ENCODE data around the gene WRAP73. TPM values are rescaled to one million over a fixed set of nuclear protein-coding genes. Genes with fewer than 3 reads are reported as not detected.
A peak's percentile ranks its signal among the peaks of the same experiment; 100 is the strongest.

The WRAP73 gene
- 10 to 100 TPM; 26.5 to 38.6 TPM for total RNA-seq

- ATAC-seq = peak; percentile 98
- Mint-ChIP-seq H3K36me3 (no peaks in the 10 kb centered on the region), H3K9me3 (no peaks in the 10 kb centered on the region), H3K27ac (peak within 1 kb of the TSS; percentile 65 to 78)
- peak; percentile 84 to 93 for DNase-seq (ENCODE audit: low spot score in 2 of 2)
These were observed at the start of gene WRAP73 for GRCh38 chr1:3649342-3650247. Gene WRAP73 (minus strand): TSS chr1:3650103. CDS start chr1:3649999, 104 bp downstream.

GRCh38 chr1:3699596-3699995 is 49.7 kb upstream of the WRAP73 start:
- H3K27ac Mint-ChIP-seq = no peak overlapping the region
- no peak for DNase-seq (ENCODE audit: low spot score in 2 of 2)
- H3K9me3 Mint-ChIP-seq = no peaks in the 10 kb centered on the region
- H3K36me3 Mint-ChIP-seq = no peaks in the 10 kb centered on the region
- no peak for ATAC-seq

GRCh38 chr1:3698660-3699408 is 48.9 kb upstream of the WRAP73 start:
- Mint-ChIP-seq H3K9me3 (no peaks in the 10 kb centered on the region), H3K36me3 (no peaks in the 10 kb centered on the region), H3K27ac (no peak overlapping the region)
- DNase-seq (ENCODE audit: low spot score in 2 of 2) (no peak), ATAC-seq (no peak)

DNA sequence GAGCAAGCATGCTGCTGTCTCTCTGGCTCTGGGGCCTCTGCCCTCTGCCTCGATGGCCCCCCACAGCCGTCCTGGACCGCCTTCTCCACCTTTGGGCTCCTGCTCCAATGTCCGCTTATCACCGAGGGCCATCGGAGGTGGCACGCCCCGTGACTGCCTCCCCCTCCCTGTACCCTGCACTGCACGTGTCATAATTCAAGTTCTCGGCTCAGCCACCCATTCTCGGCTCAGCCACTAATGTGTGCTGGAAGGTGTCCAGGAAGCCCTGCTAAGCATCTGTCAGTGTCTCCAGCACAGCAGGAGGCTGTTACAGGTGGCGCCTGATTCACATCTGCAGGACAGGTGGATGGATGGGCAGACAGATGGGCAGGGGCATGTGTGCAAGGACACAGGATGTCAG is 47.9 kb upstream of the WRAP73 start:
- DNase-seq (ENCODE audit: low spot score in 2 of 2) = no peak
- H3K27ac Mint-ChIP-seq = no peak overlapping the region

GRCh38 chr1:3697104-3697503 is 47.2 kb upstream of the WRAP73 start:
- ATAC-seq (no peak), DNase-seq (ENCODE audit: low spot score in 2 of 2) (no peak)
- H3K27ac Mint-ChIP-seq = no peak overlapping the region
- H3K9me3 Mint-ChIP-seq = no peaks in the 10 kb centered on the region
- H3K36me3 Mint-ChIP-seq = no peaks in the 10 kb centered on the region

More for the DNA sequence above, 47.9 kb upstream of the WRAP73 start:
- Mint-ChIP-seq H3K9me3 (no peaks in the 10 kb centered on the region), H3K36me3 (no peaks in the 10 kb centered on the region)
- no peak for ATAC-seq

DNA sequence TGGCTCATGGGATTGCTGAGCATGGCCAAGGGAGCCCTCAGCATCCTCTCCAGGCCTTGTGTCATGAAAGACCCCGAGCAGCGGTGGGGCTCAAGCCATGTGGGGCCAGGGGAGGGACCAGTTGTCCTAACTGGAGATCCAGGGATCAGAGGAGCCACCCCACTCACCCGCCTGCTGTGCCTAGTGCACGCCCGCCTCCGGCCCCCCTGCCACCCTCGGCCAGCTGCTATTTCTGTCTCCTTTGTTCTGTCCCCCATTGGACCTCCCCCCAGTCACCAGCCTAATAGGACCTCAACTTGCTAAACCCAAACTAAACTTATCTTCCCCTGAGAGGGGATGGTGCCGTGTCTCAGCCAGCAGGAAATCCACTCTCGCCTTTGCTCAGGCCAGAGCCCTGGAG is 46.8 kb upstream of the WRAP73 start:
- Mint-ChIP-seq H3K27ac (no peak overlapping the region), H3K9me3 (no peaks in the 10 kb centered on the region), H3K36me3 (no peaks in the 10 kb centered on the region)
- no peak for ATAC-seq
- no peak for DNase-seq (ENCODE audit: low spot score in 2 of 2)

DNA sequence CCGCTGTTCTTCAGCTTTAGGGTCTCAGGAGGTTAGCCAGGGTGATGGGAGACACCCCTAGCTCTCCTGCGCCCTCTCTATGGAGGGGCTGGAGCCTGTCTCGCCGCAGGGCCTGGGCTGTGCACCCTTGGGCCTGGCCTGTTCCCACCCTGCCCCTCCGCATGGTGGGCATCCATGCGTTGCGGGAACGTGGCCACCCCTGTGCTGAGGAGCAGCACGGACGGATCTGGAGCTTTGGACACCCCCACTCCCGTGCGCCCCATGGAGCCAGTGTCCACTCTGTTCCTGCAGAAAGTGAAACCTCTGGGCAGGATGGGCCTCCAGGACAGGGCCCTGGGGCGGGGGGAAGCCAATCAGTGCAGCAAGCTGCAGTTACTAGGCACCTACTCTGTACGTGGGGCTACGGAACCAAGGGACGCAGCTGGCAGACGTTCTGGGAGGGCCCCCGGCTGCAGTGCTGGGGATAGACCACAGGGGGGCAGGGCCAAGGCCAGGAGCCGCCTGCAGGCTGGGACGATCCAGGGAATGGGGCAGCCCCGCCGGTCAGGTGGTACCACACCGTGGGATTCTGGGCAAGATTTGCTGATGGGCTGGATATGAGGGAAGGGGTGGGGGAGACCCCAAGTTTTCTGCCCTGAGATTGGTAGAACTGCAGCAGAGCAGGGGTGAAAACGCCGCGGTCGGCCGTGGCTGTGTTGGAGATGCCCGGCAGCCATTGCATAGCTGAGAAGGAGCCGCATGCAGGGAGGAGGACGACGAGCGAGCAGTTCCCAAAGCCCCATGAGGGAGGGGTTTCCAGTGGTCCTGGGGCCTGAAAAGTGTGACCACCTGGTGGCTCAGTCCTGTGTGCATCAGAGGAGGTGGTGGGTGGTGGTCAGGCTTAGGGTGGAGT is 45.7 kb upstream of the WRAP73 start:
- Mint-ChIP-seq H3K36me3 (no peaks in the 10 kb centered on the region), H3K27ac (no peak overlapping the region), H3K9me3 (no peaks in the 10 kb centered on the region)
- ATAC-seq (peak; percentile 52 to 63), DNase-seq (ENCODE audit: low spot score in 2 of 2) (peak in 1 of 2 donors; percentile 43)

DNA sequence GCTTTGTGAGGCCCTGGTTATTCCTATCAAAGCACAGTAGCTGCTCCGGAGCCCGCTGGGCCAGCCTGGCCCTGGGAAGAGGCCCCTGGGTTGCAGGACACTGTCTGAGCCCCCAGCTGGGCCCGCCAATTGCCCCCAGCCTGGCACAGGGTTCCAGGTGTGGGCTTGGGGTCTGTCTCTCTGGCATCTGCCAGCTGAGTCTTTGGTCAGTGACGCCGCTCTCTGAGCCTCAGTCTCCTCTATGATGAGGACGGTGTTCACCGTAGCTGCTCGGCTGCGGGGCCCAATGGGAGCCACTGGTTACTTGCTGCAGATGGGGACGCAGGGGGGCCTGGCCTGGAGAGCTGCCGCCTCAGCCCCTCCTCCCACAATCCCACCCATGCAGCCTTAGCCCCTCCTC is 43.4 kb upstream of the WRAP73 start:
- Mint-ChIP-seq H3K27ac (no peak overlapping the region), H3K9me3 (no peaks in the 10 kb centered on the region), H3K36me3 (no peaks in the 10 kb centered on the region)
- ATAC-seq (no peak), DNase-seq (ENCODE audit: low spot score in 2 of 2) (no peak)

GRCh38 chr1:3692598-3692997 is 42.7 kb upstream of the WRAP73 start:
- Mint-ChIP-seq H3K36me3 (no peaks in the 10 kb centered on the region), H3K27ac (no peak overlapping the region), H3K9me3 (no peaks in the 10 kb centered on the region)
- no peak for DNase-seq (ENCODE audit: low spot score in 2 of 2)
- ATAC-seq = no peak

DNA sequence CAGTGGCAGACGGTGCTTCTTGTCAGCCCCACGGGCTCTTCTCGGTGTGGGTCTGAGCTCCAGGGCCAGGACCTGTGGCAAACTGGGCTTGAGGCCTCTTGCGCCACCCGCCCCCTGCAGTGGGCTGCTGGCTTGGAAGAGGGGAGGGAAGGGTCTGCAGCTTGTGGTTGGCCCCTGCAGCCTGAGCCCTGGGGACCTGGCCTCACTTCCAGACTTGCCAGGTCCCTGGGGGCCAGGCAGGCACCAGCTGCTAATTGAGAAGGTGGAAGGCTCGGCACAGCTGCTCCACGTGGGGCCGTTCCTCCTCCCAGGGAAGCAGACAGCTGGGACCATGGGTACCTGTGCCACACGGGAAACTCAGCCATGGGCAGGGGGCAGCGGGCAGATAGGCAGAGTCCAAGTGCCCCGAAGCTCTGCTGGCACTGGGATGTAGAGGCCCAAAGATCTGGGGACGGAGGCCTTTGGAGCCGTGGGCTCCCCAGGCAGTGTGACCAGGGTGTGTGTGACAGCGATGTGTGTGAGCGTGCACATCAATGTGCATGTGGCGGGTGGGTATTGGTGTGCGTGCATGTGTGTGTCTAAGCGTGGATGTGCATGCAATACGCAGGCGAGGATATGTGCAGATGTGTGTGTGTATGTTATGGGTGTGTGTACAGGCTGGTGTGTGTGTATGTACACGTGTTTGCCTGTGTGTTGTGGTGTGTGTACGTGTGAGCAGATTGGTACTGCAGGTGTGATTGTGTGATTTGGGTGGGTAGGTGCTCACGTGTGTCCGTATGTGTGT is 41.7 kb upstream of the WRAP73 start:
- DNase-seq (ENCODE audit: low spot score in 2 of 2) = no peak
- Mint-ChIP-seq H3K9me3 (no peaks in the 10 kb centered on the region), H3K36me3 (no peaks in the 10 kb centered on the region), H3K27ac (no peak overlapping the region)
- ATAC-seq = no peak

GRCh38 chr1:3690282-3691065 is 40.6 kb upstream of the WRAP73 start:
- H3K27ac Mint-ChIP-seq = no peak overlapping the region
- no peak for ATAC-seq
- H3K9me3 Mint-ChIP-seq = no peaks in the 10 kb centered on the region
- no peaks in the 10 kb centered on the region for H3K36me3 Mint-ChIP-seq
- no peak for DNase-seq (ENCODE audit: low spot score in 2 of 2)

GRCh38 chr1:3689138-3689750 is 39.3 kb upstream of the WRAP73 start:
- H3K36me3 Mint-ChIP-seq = no peaks in the 10 kb centered on the region
- no peaks in the 10 kb centered on the region for H3K9me3 Mint-ChIP-seq
- peak overlapping the region in 1 of 2 donors; percentile 30 for H3K27ac Mint-ChIP-seq

GRCh38 chr1:3688356-3689137 is 38.6 kb upstream of the WRAP73 start:
- Mint-ChIP-seq H3K27ac (peak overlapping the region in 1 of 2 donors; percentile 30), H3K9me3 (no peaks in the 10 kb centered on the region), H3K36me3 (no peaks in the 10 kb centered on the region)
- ATAC-seq (no peak), DNase-seq (ENCODE audit: low spot score in 2 of 2) (no peak)

More at GRCh38 chr1:3689138-3689750, 39.3 kb upstream of the WRAP73 start:
- no peak for DNase-seq (ENCODE audit: low spot score in 2 of 2)
- no peak for ATAC-seq

GRCh38 chr1:3687504-3687903 is 37.6 kb upstream of the WRAP73 start:
- Mint-ChIP-seq H3K9me3 (no peaks in the 10 kb centered on the region), H3K27ac (no peak overlapping the region), H3K36me3 (no peaks in the 10 kb centered on the region)
- no peak for DNase-seq (ENCODE audit: low spot score in 2 of 2)
- ATAC-seq = no peak
